NCI-H526 treated with DMSO at 0.1 percent for 48 hours (cell line): ENCODE results near the gene STARD3NL.
"Not testable (repeated sequence)": the region's sequence is repeated elsewhere in the genome, so short reads cannot be mapped to it uniquely, and the experiment has no call there.

Experiments used
- DNase-seq: peaks from one replicate; lab custom pipeline; 2025; lab: John Stamatoyannopoulos, UW

Gene STARD3NL

GRCh38 chr7:38269704-38270346 is 91.8 kb downstream of the STARD3NL start:
- DNase-seq, result not testable (repeated sequence)

DNA sequence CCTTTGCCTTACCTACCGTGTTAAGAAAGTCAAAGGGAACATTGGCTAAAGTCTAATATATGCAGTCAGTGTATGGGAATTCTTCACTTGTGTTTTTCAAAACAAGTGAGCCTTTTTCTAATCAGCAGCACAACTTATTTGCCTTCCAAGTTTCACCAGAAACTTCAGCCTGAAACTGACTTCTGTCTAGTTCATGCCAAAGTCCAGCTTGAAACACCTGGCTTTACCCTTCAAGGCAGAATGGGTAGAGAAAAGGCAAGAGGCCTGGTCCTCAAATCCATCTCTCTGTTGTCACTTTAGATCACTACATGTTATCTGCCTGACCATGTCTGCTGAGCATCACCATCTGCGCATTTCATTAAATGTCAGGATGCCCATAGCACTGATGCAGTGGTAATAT is 92.4 kb downstream of the STARD3NL start:
- DNase-seq, result not testable (repeated sequence)

DNA sequence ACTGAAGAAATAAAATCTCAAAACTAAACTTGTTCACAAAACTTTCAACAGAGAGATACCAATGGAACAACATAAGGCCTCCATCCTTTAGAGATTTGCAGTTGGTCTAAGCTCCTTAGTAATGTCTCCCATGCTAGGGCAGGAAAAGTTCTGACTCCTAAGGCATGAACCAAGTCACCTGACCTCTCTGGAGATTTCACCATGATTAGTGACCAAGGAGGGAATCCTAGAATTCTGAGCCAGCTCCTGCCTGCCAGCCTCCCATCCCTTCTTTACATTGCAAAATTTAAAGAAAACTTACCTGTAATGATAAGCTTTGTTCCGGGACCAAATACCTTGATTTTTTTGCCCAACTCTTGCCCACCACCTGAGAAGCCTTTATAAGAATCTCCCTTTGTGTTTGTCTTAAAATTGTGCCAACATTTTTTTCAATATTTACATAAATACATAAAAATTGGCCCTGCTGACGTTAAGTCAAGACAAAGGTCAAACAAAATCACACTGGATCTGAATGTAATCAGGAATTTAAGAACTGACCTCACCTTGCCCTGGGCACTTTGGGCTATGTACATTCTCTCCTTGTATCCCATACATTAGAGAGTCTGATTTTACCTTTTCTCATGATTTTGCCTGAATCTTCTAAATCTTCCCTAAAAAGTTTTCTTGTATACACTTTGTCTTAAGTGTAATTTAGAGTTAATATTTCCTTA is 95.4 kb downstream of the STARD3NL start, which contains the start of gene TARP:
TSS of gene TARP (minus strand) at position 351 of the 710 bp plus-strand sequence.
- DNase-seq, result no peak

DNA sequence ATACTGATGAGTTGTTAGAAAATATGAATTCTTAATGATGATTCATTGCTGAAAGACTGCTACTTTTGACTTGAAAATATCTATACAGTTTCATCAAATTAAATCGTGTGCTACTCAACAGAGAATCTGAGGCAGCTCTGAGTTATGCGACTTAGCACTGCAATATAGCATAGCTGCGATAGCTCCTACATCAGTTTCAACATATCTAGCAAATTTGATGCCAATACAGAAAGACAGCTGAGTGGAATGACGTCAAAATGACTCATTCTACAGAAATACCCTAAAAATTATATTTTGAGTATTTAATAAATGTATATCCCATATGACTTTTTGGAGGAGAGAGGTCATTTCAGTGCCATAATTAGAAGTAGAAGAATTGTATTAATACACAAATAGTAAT is 96.4 kb downstream of the STARD3NL start:
- no peak for DNase-seq

DNA sequence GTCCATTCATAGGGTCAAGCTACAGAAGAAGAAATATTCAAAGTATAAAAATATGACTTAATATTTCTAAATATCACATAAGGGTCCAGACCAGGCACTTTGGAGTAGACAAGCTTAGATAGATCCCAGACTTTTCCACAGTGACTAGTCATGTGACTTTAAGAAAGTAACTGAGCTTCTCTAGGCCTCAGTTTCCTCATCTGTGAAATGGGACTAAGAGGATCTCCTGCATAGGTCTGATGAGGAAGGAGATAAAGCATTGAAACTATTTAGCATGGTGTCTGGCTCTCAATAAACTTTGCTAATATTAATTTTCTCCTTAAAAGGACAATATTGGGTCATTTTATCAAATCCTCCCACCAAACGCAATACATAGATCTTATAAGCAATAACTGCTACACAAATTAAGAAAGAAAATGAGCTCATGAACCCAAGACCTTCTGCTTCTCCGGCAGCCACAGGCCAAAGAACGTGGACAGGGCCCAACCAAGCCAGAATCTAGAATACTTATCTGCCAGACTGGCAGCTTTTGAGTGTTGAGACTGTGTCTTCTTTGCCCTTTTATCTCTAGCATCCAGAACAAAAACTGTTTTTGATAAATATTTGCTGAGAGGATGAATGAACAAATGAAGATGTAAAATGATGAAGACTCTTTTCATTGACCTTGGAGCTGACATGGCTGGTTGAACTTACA is 97.0 kb downstream of the STARD3NL start:
- DNase-seq, result no peak

DNA sequence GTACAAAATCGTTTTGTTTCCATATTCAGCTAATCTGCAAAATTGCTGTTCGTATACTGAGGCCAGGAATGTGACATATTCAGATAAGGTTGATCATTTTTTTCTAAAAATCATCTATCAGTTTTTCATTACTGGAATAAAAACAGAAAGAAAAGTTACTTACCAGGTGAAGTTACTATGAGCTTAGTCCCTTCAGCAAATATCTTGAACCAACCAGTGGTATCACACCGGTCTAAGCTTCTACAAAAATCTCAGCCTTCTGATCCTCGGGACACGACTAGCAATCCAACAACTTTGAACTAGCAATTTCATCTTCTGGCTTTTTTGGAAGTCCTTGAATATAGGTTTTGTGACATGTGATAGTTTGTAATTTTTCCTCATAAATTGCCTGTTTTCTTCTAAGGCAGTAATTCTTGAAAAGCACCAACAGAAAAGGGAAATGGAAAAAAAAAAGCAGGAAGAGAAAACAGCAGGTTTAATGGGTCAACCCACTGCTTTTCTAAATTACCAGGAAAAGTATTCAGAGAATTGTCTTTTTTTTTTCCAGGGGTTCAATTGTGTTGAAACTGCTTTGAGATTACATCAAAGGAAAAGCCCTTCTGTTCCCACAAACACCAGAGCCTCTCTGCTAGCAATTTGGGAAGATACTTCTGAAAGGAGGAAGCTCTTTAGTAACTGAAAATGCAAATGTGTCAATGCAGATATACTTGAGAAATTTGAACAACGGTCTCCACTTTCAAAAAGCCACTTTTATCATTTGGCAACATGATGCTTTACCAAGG is 98.2 kb downstream of the STARD3NL start:
- no peak for DNase-seq

- no peak for DNase-seq
These were observed 102.0 kb downstream of the STARD3NL start for GRCh38 chr7:38280000-38280399.
